K562 (cell line): Measurements from ENCODE around the gene DTL. TPM values are rescaled to one million over a fixed set of nuclear protein-coding genes. Genes with fewer than 3 reads are reported as not detected.

ENCODE experiments used
- BHLHE40 ChIP-seq: IDR thresholded peaks from 2 replicates; pipeline ENCODE4 v1.6.1; 2011; ENCODE audit warnings: low read length, improper control_type of control experiment
- CBFA2T3 ChIP-seq: fragments of 450-650 bp; IDR thresholded peaks from 2 replicates; pipeline ENCODE4 v1.6.1; 2017
- DACH1 ChIP-seq: fragments of 450-650 bp; IDR thresholded peaks from 2 replicates; pipeline ENCODE4 v1.6.1; 2018; ENCODE audit not compliant: partially characterized antibody
- EHMT2 ChIP-seq: fragments of 450-650 bp; IDR thresholded peaks from 2 replicates; pipeline ENCODE4 v1.6.1; 2018; ENCODE audit warnings: antibody characterized with exemption
- NEUROD1 ChIP-seq: fragments of 150-350 bp; IDR thresholded peaks from 2 replicates; pipeline ENCODE4 v1.6.1; 2014; ENCODE audit warnings: borderline replicate concordance, low read length, low read depth; ENCODE audit not compliant: partially characterized antibody
- SOX6 ChIP-seq: fragments of 450-650 bp; IDR thresholded peaks from 2 replicates; pipeline ENCODE4 v1.6.1; 2014; ENCODE audit warnings: mild to moderate bottlenecking
- TRIM24 ChIP-seq, 2 experiments: fragments of 450-650 bp; IDR thresholded peaks; 2 replicates each; pipeline ENCODE4 v1.6.1; 2016
- TRIM25 ChIP-seq: fragments of 450-650 bp; IDR thresholded peaks from 2 replicates; pipeline ENCODE4 v1.7.0; 2016; ENCODE audit warnings: borderline replicate concordance
- XRCC3 ChIP-seq: fragments of 450-650 bp; IDR thresholded peaks from 2 replicates; pipeline ENCODE4 v1.6.1; 2017; ENCODE audit warnings: mild to moderate bottlenecking, moderate library complexity
- ZNF583 ChIP-seq: fragments of 250-450 bp; sonication (Bioruptor Pico); IDR thresholded peaks from 2 replicates; pipeline ENCODE4 v1.4.0; 2020
- ZNF592 ChIP-seq: fragments of 450-650 bp; IDR thresholded peaks from 2 replicates; pipeline ENCODE4 v1.6.1; 2017; ENCODE audit warnings: antibody characterized with exemption, mild to moderate bottlenecking
- polyA plus RNA-seq, 8 experiments: library from polyadenylated mRNA; depleted of rRNA in 4 of 8; stranded (reverse) in 5 of 8; unstranded in 3 of 8; fragments of >200 nt; fragmentation: Nextera tagmentation in 2 of 8; fragmentation: Illumina TruSeq in 1 of 8; extraction: Ambion mirVana in 2 of 8; extraction: Trizol in 1 of 8; gene quantifications; 2 replicates each; pipeline versions ENCODE4 v1.2.1 to v1.2.3, GENCODE V29; 2011 to 2014; ENCODE audit warnings: inconsistent platforms in 1 of 8, missing spikeins in 1 of 8
- total RNA-seq, 7 experiments: library from RNA; depleted of rRNA in 6 of 7; stranded (reverse); fragments of >200 nt in 6 of 7; fragmentation: Illumina TruSeq in 2 of 7; extraction: Trizol in 2 of 7; gene quantifications; 2 replicates each; pipeline versions ENCODE4 v1.2.1 to v1.2.3, GENCODE V29; 2011 to 2021; ENCODE audit warnings: low replicate concordance in 1 of 7
- TF ChIP-seq, protein P1 (sequence below): fragments of 450-650 bp; formaldehyde crosslinking; IDR thresholded peaks from 2 replicates; pipeline ENCODE4 v1.4.0; 2022; ENCODE audit warnings: mild to moderate bottlenecking, moderate library complexity
- TF ChIP-seq, protein P2 (sequence below): fragments of 450-650 bp; formaldehyde crosslinking; IDR thresholded peaks from 2 replicates; pipeline ENCODE4 v1.4.0; 2020; ENCODE audit warnings: mild to moderate bottlenecking, moderate library complexity
- TF ChIP-seq, protein P3 (sequence below): fragments of 250-450 bp; sonication (Bioruptor Pico); IDR thresholded peaks from 2 replicates; pipeline ENCODE4 v1.4.0; 2020

Gene DTL
- total and polyA plus RNA-seq, 9 of the 15 experiments (the other 6 are each of a cell fraction or from before 2014, with no cell fraction given) = 38.3 to 81.0 (median 63.2) TPM

GRCh38 chr1:212030936-212031528 lies 4.5 kb upstream of the DTL start (continued):
- TF ChIP-seq, protein P1, sequence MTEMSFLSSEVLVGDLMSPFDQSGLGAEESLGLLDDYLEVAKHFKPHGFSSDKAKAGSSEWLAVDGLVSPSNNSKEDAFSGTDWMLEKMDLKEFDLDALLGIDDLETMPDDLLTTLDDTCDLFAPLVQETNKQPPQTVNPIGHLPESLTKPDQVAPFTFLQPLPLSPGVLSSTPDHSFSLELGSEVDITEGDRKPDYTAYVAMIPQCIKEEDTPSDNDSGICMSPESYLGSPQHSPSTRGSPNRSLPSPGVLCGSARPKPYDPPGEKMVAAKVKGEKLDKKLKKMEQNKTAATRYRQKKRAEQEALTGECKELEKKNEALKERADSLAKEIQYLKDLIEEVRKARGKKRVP (CRISPR knock-in tag) = peak; percentile 90
- no peak for TF ChIP-seq TRIM25
- TF ChIP-seq BHLHE40 = no peak
- TF ChIP-seq ZNF592 = 0 out of 2 replicates have a peak, but pooled peaks have one; percentile 36
- TF ChIP-seq TRIM24 (IDR thresholded peaks at IDR 0.05) = peak; percentile 79 to 83; a peak in 2 of 4 replicates
- TF ChIP-seq EHMT2 = peak; percentile 91
- TF ChIP-seq NEUROD1 = peak; percentile 34
- peak; percentile 13 for TF ChIP-seq DACH1
- 0 out of 2 replicates have a peak, but pooled peaks have one; percentile 27 for TF ChIP-seq ZNF583 (CRISPR knock-in tag)
- peak; percentile 64 for TF ChIP-seq SOX6
- no peak for TF ChIP-seq XRCC3
- TF ChIP-seq, protein P2, sequence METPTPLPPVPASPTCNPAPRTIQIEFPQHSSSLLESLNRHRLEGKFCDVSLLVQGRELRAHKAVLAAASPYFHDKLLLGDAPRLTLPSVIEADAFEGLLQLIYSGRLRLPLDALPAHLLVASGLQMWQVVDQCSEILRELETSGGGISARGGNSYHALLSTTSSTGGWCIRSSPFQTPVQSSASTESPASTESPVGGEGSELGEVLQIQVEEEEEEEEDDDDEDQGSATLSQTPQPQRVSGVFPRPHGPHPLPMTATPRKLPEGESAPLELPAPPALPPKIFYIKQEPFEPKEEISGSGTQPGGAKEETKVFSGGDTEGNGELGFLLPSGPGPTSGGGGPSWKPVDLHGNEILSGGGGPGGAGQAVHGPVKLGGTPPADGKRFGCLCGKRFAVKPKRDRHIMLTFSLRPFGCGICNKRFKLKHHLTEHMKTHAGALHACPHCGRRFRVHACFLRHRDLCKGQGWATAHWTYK = 0 out of 2 replicates have a peak, but pooled peaks have one; percentile 56
- TF ChIP-seq, protein P3, sequence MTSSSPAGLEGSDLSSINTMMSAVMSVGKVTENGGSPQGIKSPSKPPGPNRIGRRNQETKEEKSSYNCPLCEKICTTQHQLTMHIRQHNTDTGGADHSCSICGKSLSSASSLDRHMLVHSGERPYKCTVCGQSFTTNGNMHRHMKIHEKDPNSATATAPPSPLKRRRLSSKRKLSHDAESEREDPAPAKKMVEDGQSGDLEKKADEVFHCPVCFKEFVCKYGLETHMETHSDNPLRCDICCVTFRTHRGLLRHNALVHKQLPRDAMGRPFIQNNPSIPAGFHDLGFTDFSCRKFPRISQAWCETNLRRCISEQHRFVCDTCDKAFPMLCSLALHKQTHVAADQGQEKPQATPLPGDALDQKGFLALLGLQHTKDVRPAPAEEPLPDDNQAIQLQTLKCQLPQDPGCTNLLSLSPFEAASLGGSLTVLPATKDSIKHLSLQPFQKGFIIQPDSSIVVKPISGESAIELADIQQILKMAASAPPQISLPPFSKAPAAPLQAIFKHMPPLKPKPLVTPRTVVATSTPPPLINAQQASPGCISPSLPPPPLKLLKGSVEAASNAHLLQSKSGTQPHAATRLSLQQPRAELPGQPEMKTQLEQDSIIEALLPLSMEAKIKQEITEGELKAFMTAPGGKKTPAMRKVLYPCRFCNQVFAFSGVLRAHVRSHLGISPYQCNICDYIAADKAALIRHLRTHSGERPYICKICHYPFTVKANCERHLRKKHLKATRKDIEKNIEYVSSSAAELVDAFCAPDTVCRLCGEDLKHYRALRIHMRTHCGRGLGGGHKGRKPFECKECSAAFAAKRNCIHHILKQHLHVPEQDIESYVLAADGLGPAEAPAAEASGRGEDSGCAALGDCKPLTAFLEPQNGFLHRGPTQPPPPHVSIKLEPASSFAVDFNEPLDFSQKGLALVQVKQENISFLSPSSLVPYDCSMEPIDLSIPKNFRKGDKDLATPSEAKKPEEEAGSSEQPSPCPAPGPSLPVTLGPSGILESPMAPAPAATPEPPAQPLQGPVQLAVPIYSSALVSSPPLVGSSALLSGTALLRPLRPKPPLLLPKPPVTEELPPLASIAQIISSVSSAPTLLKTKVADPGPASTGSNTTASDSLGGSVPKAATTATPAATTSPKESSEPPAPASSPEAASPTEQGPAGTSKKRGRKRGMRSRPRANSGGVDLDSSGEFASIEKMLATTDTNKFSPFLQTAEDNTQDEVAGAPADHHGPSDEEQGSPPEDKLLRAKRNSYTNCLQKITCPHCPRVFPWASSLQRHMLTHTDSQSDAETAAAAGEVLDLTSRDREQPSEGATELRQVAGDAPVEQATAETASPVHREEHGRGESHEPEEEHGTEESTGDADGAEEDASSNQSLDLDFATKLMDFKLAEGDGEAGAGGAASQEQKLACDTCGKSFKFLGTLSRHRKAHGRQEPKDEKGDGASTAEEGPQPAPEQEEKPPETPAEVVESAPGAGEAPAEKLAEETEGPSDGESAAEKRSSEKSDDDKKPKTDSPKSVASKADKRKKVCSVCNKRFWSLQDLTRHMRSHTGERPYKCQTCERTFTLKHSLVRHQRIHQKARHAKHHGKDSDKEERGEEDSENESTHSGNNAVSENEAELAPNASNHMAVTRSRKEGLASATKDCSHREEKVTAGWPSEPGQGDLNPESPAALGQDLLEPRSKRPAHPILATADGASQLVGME (CRISPR knock-in tag) = peak; percentile 46; the same call in 1 of the 2 replicates
- 0 out of 2 replicates have a peak, but pooled peaks have one; percentile 20 for TF ChIP-seq CBFA2T3
